GM06990 (cell line): ENCODE measurements around the gene CTU2.

Experiments
- DNase-seq: peaks from one replicate; pipeline ENCODE4 v3.0.0-alpha.2; 2011; ENCODE audit not compliant: insufficient read length; ENCODE audit errors: extremely low read depth
- H3K27me3 ChIP-seq: replicated peaks from 2 replicates; pipeline ENCODE4 v1.6.0; 2011; ENCODE audit warnings: low read length; ENCODE audit not compliant: control insufficient read depth, insufficient read depth
- H3K36me3 ChIP-seq: 2 replicates; pipeline ENCODE4 v1.5.1; 2011; ENCODE audit warnings: low read length; ENCODE audit not compliant: control insufficient read depth, insufficient read depth
- H3K4me3 ChIP-seq: replicated peaks from 2 replicates; pipeline ENCODE4 v1.5.1; 2011; ENCODE audit warnings: low read depth, mild to moderate bottlenecking, control low read depth, low read length
- TF ChIP-seq, protein P1 (sequence below): IDR thresholded peaks from 2 replicates; pipeline ENCODE4 v1.5.1; 2011; ENCODE audit warnings: low read length, control low read depth, mild to moderate bottlenecking, inconsistent platforms; ENCODE audit not compliant: insufficient read depth, poor library complexity, severe bottlenecking

Gene CTU2

GRCh38 chr16:88758227-88758943 lies 52.1 kb downstream of the CTU2 start:
- TF ChIP-seq, protein P1, sequence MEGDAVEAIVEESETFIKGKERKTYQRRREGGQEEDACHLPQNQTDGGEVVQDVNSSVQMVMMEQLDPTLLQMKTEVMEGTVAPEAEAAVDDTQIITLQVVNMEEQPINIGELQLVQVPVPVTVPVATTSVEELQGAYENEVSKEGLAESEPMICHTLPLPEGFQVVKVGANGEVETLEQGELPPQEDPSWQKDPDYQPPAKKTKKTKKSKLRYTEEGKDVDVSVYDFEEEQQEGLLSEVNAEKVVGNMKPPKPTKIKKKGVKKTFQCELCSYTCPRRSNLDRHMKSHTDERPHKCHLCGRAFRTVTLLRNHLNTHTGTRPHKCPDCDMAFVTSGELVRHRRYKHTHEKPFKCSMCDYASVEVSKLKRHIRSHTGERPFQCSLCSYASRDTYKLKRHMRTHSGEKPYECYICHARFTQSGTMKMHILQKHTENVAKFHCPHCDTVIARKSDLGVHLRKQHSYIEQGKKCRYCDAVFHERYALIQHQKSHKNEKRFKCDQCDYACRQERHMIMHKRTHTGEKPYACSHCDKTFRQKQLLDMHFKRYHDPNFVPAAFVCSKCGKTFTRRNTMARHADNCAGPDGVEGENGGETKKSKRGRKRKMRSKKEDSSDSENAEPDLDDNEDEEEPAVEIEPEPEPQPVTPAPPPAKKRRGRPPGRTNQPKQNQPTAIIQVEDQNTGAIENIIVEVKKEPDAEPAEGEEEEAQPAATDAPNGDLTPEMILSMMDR = no peak
- DNase-seq = no peak
- no peak overlapping the region for H3K4me3 ChIP-seq
- peaks cover 8% of the 10 kb centered on the region for H3K36me3 ChIP-seq
- H3K27me3 ChIP-seq = no peaks in the 10 kb centered on the region

DNA sequence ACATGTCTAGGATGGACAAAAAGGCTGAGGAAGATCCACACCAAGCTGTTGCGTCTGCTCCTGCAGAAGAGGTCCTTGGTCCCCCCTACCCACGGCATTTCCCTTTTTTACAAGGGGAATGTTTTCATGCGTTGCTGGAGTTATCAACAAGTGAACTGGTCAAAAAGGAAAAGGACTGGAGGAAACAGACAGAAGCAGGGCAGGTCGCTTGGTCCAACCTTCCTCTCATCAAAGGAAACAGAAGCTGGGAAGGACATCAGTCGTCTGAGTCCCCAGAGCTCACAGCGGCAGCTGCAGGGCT lies 52.6 kb downstream of the CTU2 start:
- Histone ChIP-seq H3K36me3 (peaks cover 9% of the 10 kb centered on the region), H3K4me3 (no peak overlapping the region), H3K27me3 (no peaks in the 10 kb centered on the region)
- DNase-seq = no peak
- TF ChIP-seq, protein P1 = no peak

DNA sequence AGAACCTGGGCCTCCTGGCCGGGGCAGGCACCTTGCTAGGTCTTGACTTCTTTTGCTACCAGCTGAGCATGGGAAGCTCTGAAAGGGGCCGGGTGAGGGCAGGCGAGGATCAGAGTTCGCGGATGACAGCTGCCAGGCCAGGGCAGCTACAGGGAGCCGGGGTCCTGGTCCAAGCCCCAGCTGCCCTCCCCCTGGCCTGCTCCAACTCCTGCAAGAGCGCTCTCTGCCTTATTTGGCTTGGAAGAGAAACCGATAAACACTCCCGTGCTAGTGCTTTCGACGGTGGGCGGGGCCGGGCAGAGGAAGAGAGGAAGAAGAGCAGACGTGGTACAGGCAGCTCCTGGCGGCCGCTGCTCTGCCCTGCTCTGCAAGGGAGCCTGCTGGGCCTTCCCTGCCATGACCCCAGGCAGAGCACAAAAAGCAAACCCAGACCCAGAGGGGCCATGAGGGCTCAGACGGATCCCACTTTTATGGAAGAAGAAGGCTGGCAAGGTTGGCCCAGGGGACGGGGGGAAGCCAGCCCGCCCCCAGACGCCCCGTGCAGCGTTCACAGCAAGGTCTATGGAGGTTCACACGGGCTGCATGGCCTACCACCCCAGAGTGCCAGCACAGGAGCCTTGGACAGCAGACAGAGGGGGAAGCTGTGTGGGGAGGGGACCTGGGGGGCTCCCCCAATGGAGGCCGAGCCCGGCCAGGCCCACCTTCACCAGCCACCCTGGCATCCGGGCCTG lies 53.1 kb downstream of the CTU2 start:
- Histone ChIP-seq H3K36me3 (peaks cover 10% of the 10 kb centered on the region), H3K27me3 (no peaks in the 10 kb centered on the region), H3K4me3 (no peak overlapping the region)
- DNase-seq = no peak
- TF ChIP-seq, protein P1 = no peak

GRCh38 chr16:88759976-88760350 lies 53.7 kb downstream of the CTU2 start:
- no peak for DNase-seq
- H3K27me3 ChIP-seq = no peaks in the 10 kb centered on the region
- TF ChIP-seq, protein P1 = no peak
- H3K36me3 ChIP-seq = peaks cover 8% of the 10 kb centered on the region
- no peak overlapping the region for H3K4me3 ChIP-seq

GRCh38 chr16:88760424-88761142 lies 54.3 kb downstream of the CTU2 start:
- H3K4me3 ChIP-seq = no peak overlapping the region
- no peaks in the 10 kb centered on the region for H3K27me3 ChIP-seq
- no peak for DNase-seq
- peaks cover 8% of the 10 kb centered on the region for H3K36me3 ChIP-seq
- TF ChIP-seq, protein P1 = no peak
